Activated CD4-positive, alpha-beta T cell treated with anti-CD3 and anti-CD28 coated beads for 24 hours (primary cell): ENCODE data around the gene TAOK3.
"Not testable (repeated sequence)": the region's sequence is repeated elsewhere in the genome, so short reads cannot be mapped to it uniquely, and the experiment has no call there.

Experiments
- DNase-seq, 2 donors: peaks; one replicate each; pipeline ENCODE4 v3.0.0-alpha.2; 2020; ENCODE audit warnings: low read depth in 2 of 2

TAOK3 gene

DNA sequence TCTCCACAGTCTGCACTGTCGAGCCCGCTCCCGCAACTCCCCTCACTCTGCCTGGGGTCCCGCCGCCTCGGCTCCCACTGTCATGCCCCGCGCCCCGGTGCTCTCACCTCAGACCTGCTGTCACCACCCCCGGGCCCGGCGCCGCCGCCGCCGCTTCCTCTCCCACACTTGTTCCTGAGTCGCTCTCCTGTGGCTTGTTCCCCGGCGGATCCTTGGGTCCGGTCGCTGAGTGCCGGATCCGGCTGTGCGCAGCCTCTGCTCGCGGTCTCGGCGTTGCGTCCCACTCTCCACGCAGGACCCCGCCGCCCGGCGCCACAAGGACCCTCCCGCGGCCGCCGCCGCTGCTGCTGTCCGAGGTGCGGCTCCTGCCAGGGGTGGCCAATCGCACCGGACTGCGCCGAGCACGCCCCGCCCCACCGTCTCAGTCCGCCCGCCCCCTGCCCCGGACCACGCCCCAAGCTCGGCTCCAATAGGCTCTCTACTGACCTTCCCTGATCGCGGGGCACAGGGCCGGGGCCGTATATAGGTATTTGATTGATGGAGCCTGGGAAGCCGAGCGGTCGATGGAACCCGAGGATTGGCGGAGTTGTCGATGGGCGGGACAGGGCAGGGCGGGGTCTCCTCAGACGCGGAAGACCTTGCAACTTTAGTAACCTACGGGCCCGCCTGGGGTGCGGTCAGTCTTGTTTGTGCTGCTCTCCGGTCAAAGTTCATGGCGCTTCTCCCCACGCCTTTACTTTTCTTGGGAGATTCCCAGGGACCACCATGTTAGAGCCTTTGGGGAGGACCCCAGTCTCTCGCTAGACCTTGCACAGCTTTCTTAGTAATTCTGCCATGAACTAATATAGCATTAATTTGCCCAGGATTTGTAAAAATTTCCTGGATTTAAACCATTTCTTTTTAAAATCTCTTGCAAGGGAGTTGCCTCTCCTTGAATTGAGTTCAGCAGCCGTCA, at the start of gene TAOK3:
TAOK3 (minus strand) TSS at position 367 of the 955 bp plus-strand sequence. CDS start 117,340 bp downstream, outside the sequence.
- peak; percentile 93 to 97 for DNase-seq

DNA sequence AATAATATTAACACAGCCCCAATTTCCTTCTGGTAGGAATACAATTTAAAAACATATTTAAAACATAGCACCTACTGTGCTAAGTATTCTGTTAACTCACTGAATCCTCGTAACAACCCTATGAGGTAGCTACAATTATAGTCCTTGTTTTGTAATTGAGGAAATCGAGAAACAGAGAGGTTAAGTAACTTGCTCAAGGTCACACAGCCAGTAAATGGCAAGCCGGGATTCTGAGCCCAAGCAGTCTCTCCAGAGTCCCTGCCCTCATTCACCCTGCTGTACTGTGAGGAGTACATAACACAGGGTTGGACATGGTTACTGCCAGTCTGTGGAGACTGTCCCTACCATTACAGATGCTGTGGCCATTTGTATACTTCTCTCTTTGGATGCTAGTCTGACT, 48.0 kb upstream of the TAOK3 start:
- no peak for DNase-seq

DNA sequence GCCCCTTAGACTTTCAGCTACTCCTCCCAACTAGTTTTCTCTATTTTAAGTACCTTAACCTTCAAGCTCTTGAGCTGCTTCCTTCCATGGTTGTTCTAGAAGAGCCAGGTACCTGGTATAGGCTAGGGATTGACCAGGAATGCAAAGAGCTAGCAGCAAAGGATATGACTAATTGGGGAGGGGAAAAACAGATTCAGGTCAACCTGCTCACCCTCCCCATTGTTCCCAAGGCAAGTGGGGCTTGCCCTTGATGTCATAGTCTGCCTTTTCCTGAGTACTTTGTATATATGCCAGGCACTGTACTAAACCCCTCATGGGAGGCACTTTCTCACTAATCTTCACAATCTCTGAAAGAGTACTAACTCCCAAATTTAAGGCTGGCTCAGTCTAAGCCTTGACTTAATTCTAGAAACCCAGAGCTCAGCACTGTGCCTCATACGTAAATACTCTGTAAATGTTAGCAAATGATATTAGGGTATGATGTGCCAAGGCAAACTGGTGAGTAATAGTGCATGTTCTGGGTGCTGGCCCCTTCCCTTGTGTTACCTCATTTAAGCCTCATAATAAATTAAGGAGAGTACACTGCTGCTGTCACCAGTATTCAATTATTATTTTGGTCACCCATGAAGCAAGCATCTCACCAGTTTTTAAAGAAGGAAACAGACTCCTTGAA, 45.8 kb upstream of the TAOK3 start:
- no peak for DNase-seq

DNA sequence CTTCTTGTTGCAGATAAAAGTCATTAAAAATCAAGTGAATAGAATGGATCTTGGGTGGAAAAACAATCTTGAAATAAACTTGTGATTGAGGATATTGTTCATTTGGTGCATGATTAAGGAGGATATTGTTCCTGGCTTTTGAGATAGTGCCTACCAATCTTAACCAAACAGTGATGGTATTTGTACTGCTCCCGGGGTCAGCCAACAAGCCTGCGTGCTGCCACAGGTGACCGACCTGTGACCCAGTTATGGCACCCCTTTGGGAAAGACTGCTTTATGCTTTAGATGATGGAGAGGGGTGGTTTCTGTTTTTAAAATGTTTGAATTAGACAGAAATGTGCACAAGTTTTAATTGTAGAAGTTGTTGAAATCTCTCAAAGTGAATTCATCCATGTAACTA, 45.2 kb upstream of the TAOK3 start:
- DNase-seq: no peak

DNA sequence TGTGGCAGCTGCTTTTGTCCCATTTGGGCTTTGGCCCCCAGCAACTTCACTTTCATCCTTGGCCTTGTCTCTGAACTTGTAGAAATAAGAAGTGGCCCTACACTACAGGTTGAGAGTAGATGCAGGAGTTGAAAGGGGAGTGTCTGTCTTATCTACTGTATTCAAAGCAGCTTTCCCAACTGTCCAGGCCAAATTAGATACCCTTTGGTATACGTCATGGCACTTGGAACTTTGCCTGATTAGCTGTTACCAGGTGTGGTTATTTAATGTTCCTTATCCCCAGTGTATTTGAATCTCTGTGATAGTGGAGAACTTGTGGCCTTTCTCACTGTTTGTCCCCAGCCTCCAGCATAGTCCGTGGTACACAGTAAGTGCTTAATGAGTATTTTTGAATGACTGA, 37.1 kb upstream of the TAOK3 start:
- DNase-seq: no peak

DNA sequence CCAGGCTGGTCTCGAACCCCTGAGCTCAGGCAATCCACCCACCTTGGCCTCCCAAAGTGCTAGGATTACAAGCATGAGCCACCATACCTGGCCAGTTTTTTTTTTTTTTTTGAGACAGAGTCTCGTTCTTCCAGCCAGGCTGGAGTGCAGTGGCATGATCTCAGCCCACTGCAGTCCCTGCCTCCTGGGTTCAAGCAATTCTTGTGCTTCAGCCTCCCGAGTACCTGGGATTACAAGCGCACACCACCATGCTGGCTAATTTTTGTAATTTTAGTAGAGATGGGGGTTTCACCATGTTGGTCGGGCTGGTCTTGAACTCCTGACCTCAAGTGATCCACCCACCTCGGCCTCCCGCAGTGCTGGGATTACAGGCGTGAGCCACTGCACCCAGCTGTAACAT, 35.5 kb upstream of the TAOK3 start:
- not testable (repeated sequence) for DNase-seq

DNA sequence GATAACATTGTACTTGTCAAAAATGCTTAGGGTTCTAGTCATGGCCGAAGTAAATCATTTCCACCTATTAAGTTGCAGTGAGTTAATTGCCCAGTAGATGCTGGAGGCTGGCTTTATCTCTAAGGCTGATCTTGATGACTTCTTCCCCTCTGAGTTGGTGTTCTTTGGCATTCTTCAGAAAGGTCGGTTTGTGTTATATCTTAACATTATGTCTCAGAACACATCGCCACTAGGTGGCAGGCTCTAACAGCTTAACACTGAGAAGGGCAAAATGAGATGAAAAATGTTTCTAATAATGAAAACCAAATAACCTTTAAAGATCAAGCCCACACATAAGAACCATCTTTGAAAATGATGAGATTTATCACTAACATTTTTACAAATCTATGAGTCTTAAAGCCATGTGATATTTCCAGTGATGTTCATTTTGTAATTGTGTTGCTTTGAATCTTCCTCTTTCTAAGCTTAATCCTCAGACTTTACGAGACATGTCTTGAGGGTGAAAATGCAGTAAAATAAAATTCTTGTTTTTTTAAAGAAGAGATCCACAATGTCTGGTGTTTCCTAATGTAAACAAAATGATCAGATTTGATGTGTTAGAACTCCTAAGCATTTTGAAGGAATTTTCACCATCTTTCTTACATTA, 32.3 kb upstream of the TAOK3 start:
- peak; percentile 29 to 42 for DNase-seq

DNA sequence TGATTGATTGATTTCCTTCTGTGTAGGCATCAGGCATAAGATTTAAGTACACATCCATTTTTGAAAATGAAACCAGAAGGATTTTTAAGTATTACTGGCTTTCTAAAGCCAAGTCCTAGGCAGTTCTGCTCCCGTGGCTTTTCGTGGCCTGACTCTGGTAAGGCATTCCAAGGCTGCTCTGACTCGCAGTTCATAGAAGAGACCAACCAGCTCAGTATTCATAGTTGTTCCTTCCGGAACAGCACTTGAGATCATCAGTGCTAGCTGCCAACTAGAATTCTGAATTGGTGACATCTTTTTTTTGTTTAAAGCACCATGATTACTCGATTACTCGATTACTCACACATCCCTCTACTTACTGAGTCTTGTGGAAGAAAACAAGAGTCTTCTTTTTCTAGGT, 29.5 kb upstream of the TAOK3 start:
- no peak for DNase-seq

DNA sequence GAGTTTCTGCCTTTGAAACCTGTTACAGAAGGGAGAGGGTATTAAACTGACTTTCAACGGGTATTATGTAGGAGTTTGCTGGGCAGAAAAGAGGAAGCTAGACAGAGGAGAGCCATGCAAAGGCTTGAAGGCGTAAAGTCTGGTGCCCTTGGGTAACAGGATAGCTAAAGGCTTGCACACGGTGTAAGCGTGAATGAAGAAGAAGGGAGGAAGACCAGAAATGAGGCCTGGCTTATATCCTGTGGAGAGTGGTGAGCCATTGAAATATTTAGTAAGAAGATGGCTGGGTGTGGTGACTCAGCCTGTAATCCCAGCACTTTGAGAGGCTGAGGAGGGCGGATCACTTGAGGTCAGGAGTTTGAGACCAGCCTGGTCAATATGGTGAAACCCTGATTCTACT, 26.2 kb upstream of the TAOK3 start:
- no peak for DNase-seq

DNA sequence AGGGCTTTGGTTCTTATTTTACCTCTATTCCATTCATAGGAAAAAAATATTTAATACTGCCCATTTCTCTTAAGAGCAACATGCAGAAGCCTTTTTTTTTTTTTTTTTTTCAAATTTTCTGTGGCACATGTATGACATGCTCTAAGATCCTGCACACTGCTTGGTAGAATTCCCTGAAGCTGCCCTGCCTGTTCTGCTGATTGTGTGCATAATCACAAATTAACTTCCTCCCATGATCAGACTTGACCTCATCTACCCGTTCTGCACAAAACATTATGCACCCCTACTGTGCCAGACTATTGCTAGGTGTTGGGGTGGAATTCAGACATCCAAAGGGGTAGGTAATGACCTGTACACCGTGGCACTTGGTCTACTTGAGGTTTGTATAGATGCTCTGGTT, 25.8 kb upstream of the TAOK3 start:
- no peak for DNase-seq

DNA sequence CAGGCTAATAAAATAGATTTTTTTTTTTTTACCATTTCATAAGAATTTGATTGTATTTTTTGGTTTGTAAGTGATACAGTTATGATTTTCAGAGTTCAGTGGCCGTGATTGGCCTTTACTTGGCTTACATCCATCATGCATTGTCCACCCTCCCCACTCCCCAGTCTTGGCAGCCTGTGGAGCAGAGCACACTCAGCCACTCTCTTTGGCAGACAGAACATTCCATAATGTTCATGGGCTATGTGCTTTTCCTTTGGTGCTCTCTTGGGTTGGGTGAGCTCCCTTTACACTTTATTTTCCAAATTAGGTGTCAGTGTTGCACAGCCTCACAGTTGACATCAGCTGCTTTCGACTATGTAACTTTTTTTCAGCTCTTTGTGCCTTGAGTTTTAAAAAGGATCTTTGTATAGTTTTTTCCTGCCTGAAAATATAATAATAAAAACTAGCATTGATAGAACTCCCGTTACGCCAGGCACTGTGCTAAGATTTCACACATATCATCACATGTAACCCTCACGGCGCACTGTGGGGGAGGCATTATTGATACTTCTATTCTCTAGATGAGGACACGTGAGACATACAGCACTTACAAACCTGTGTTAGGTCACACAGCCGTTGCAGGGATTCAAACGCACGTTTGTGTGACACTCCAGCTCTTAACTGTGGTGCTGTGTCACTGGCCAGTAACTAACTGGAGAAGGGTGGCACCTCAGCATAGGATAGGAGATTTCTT, 25.2 kb upstream of the TAOK3 start:
- DNase-seq: no peak

DNA sequence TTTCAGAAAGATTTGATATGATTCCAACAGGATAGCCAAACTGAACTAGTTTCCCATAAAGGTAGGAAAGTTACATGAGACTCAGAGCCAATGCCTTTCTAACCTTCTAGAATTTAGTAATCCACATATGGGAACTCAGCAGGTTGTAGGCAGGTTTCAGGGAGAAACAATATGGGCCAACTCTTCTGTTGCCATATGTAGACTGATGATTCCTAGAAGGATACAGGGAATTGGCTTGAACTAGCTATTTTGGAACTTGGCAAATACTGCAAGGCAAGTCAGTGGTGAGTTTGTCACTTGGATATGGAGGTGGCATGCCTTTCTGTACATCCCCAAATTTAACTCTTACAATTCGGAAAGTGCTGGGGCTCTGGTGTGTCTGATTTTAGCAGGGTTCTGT, 19.1 kb upstream of the TAOK3 start:
- no peak for DNase-seq

DNA sequence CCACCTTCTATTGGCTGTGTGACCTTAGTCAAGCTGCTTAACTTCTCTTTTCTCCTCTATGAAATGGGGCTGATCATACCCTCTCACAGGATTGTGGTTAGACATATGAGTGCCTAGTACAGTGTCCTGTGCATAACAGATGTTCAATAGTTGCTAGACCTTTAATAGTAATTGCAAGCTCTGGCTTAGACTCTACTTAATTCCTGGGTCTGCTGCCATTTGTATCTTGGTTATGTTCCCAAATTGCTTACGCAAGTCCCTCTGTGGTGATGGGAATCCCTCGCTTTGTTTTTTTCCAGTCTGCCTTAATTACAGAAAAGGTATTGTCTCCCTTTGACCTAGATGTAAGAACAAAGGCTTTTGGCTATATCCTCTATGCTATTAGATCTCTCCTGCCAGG, 18.7 kb upstream of the TAOK3 start:
- DNase-seq: no peak

DNA sequence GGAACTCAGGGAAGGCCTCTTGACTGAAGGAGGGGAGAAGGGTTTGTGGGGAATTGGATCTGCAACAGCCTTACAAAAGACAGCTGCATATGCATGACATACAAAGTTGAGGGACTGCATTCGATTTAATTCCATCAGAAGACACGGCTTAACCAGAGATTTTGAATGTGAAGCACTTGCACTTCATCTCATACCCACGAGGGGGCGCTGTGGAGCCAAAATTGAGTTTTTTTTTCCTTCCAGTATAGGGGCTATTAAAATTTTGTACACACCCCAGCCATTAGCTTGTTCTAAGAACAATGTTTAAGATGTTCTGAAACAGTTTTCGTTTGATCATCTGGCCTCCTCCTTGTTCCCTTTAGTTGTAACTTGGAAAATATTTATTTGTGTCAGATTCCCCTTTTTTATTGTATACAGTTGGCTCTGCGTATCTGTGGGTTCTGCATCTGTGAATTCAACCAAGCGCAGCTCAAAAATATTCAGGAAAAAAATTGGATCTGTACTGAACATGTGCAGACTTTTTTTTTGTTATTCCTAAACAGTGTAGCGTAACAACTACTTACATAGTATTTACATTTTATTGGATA, 5.3 kb upstream of the TAOK3 start:
- peak; percentile 66 to 67 for DNase-seq

DNA sequence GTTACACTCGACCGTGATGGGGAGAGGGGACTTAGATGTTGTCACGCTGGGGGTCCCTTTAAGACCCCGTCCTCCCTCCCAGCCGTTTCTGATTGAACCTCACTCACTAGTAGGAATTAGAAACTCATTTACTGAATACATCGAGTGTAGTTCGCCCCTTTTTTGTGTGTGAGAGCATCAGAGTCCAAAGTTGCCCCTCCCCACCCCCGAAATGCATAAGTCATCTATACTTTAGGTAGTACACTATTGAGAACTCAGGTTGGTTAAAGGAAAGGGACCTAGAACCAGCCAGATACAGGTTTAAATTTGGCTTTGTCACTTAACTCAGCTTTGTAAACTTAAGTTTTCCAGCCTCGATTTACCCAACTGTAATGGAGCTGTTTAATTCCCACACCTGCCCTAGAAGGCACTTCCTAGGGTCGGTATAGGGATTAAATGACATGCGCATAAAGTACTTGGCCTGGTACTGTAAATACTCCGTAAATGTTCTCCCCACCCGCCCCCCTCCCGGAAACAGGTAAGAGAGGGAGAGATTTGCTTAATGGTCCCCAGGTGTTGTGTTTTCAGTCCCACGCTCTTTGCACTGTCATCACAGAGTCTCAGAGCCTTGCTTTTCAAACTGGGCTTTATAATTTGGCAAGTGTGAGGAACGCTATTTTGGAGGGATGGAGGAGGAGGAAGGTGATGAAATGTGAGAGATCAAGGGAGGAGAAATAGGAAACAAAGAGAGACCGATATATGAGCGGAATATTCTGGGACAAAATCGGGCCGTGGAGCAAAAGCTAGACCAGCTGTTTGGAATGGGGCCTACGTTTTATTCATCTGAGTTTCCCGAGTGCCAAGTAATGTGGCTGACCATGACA, 4.5 kb upstream of the TAOK3 start:
- DNase-seq: no peak

DNA sequence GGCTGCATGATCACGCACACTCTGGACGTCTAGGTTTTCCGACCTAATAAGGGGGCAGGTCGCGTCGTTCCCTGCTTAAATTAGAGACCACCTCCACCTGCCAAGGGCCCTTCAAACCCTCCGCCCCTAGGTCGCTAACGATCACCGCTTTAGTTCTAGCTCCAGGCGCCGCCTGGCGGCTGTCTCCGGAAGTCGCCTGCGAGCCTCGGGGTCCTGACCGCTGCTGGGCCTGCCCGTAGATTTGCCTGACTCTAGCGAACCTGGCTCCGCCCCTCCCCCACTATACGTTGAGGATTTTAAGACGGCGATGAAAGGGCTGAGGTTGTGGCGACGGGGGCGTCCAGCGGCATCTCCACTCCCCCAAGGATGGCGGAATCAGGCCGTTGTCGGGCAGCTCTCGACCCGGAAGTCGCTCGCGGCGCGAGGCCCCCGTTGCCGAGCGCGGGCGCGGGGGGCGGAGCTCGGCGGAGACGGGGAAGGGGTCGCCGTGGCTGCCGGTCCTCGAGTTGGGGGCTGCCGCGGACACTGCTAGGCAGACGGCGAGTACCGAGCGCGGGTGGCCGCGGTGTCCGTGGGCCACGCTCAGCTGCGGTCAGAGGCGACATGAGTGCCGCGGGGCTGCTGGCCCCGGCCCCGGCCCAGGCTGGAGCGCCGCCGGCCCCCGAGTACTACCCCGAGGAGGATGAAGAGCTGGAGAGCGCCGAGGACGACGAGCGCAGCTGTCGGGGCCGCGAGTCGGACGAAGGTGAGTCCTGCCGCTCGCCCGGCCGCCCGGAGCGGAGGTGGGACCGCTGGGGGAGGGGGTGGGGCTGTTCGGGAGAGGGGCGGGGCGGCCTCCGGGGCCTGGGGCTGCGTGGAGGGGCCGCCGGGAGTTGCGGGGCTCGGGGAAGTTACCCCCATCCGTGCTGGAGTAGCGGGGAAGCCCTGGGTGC, 3.6 kb upstream of the TAOK3 start, which contains the start of gene SUDS3:
SUDS3 (plus strand) TSS at position 467 of the 932 bp plus-strand sequence; CDS start at position 604, 137 bp downstream.
- DNase-seq: peak; percentile 92 to 96

DNA sequence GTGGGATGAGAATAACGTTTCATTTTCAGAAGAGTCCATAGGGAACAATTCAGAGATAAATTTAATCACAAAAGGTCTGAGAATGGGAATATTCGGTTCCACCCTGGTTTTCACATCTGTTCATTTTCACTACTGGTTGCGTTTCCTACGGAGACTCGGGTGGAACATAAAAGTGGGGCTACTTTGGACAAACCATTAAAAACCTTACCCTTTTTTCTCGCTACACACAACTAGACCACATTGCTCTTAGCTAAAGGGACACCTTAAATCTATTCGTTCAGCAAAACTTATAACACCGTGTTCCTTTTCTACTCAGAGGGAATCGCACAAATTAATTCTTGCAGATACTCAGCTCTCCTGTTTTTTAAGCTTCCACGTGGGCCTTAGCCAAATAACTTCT, 2.6 kb upstream of the TAOK3 start:
- no peak for DNase-seq

DNA sequence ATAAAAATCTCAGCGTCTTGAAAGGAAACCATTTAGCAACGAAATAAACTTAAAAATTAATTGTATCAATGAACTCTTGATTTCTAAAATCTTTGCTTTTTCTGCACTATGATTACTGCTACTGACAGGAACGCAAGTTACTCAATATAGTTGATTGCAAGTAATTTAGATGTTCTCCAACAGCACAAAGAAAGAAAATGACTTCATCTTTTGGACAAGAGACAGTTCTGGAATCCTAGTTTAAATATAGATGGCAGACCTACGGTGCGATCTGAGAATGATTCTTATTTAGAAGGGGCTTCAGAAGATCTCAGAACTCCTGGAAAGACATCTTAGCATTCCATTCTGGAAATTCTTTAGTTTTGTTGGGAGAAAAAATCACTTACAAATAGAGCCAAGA, 2.2 kb upstream of the TAOK3 start:
- DNase-seq: no peak

DNA sequence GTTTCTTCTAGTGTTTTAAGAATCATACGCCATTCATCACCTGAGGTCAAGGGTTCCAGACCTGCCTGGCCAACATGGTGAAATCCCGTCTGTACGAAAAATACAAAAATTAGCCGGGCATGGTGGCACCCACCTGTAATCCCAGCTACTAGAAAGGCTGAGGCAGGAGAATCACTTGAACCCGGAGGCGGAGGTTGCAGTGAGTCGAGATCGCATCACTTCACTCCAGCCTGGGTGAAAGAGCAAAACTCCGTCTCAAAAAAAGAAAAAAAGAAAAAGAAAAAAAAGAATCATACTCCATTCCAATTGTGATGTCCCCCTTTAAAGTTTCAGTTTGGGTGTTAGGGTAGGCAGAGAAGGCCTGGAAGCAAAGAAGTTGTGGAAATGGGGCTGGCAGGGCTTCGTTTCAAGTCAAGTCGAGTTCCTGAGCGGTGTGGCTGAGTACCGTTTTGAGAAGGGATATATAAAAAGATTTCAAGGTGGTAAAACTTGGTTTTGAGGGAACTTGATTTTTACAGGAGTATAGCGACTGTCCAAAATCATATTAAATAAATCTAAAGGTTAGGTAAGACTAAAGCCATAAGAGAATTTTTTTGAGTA, 1.5 kb upstream of the TAOK3 start:
- no peak for DNase-seq
